Measurements from ENCODE around the gene AFF3.

DNA sequence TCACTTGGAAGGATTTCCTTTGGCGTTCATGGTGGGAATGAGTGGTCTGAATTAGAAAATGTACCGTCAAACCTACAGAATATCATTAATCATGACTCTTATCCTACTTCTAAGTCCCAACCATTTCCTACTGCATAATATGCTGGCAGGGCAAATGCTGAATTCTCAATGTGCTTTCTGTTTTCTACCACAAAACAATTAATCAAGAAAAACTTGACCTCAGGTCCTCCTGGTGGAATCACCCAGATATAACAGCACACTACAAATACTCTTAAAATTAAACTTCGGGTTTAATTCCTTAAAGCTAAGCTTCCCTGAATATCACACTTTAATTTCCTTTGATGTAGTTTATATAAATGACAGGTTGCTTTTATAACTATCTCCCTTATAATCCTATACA, 301.6 kb downstream of the AFF3 start:
- TF ChIP-seq, protein P1, sequence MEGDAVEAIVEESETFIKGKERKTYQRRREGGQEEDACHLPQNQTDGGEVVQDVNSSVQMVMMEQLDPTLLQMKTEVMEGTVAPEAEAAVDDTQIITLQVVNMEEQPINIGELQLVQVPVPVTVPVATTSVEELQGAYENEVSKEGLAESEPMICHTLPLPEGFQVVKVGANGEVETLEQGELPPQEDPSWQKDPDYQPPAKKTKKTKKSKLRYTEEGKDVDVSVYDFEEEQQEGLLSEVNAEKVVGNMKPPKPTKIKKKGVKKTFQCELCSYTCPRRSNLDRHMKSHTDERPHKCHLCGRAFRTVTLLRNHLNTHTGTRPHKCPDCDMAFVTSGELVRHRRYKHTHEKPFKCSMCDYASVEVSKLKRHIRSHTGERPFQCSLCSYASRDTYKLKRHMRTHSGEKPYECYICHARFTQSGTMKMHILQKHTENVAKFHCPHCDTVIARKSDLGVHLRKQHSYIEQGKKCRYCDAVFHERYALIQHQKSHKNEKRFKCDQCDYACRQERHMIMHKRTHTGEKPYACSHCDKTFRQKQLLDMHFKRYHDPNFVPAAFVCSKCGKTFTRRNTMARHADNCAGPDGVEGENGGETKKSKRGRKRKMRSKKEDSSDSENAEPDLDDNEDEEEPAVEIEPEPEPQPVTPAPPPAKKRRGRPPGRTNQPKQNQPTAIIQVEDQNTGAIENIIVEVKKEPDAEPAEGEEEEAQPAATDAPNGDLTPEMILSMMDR (IDR thresholded peaks at IDR 0.05; ENCODE audit: low read depth, low read length, poor library complexity, severe bottlenecking) = no peak
- TF ChIP-seq EZH2phosphoT487 (IDR thresholded peaks at IDR 0.05; ENCODE audit: borderline replicate concordance, low read length) = no peak
